8988T (cell line): ENCODE data around the gene GORASP1.

Experiments used
- DNase-seq: peaks from one replicate; pipeline ENCODE4 v3.0.0; 2011

Gene GORASP1

DNA sequence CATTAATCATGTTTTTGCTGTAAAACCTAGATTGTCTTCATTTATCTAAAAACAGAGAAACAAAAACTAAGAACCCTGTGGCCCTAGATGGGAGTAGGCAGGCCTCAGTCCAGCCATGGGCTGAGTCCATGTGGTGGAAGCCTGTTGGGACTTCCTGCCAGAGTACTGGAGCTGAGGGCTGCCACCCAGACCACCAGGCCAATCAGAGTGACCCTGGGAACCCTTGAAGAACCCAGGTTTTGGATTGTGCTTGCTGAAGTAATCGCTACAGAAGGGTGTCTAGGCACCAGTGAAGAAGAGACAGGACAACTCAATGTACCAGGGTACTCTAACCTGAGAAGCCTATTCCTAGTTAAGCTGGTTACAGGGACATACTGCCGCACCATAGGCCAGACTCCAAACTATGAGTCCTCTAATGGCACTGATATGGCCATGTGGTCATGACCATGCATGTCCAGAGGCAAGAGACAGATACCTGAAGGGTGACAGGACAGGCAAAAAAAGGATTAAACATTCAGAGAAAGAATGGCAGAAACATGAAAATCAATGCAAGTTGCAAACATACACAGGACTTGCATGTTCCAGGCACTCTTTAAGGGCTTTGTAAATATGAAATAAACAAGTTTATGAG lies 33.0 kb upstream of the GORASP1 start:
- no peak for DNase-seq

DNA sequence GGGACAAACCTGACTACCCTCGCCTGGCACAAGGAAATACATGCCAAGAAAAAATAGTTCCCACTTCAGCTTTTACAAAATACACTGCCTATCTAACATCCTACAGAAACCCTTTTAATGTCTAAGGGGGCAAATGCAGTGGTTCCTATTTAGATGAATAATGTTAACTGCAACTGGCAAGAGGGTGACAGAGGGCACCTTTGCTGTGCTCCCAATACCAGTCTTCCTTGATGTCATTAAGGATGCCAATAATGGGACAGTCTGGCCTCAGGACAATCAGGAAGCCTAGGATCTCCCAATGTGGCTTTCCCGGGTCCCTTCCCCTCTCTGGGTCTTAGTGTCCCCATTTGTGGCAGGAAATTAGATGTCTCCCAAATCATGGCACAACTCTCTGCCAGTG lies 32.0 kb upstream of the GORASP1 start:
- DNase-seq = no peak

DNA sequence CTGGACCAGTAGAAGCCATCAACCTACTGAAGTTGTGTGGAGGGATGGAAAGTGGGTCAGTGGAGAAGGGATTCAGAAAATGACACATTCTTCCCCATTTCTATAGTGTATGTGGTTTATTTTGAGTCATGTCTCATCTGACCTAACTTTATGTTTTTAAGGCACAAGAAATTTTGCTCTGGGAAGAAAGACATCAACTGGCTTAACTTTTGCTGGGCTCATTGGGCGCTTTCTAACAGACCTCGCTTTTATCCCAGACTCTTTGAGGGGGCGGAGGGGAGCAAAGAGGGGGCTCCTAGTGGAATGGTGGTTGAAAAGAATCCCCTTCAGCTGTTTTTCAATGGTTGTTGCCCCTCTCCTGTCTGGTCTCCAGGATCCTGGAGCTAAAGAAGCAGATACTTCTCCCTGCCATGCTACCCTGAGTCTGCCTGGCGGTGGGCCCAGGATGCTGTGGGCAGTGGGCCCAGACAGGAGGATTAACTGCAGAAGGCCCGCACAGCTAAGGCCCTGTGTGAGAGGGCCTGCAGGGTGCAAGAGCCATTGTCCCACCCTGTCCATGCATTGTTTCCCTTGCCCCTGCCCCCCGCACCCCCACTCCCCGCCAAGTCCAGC lies 31.5 kb upstream of the GORASP1 start:
- no peak for DNase-seq

DNA sequence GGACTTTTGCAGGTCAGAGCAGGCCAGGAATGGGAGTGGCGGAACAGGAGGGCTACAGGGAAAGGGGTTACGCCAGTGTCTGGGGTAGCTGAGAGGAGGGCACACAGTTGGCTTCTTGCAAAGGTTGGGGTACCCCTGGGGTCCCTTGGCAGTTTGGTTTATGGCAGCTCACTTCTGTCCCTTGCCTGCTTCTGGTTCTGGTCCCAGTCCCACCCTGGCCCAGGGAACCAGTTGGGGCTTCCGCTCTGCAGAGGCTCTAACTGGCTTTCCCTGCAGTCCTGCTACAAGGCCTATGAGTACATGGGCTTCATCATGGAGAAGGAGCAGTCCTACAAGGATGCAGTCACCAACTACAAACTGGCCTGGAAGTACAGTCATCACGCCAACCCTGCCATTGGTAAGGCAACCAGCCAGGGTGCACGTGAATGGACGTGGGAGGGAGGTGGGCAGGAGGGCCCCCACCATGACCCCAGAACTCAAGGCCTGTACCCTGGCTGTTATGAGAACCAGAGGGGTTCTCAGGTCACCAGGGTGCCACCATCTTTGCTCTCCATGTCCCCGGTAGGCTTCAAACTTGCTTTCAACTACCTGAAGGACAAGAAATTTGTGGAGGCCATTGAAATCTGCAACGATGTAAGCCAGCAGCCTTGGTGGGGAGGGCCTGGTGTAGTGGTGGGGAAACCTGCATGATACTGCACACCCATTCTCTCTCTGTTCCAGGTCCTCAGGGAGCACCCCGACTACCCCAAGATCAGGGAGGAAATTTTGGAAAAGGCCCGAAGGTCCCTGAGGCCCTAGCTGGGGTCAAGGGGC lies 30.8 kb upstream of the GORASP1 start:
- no peak for DNase-seq

DNA sequence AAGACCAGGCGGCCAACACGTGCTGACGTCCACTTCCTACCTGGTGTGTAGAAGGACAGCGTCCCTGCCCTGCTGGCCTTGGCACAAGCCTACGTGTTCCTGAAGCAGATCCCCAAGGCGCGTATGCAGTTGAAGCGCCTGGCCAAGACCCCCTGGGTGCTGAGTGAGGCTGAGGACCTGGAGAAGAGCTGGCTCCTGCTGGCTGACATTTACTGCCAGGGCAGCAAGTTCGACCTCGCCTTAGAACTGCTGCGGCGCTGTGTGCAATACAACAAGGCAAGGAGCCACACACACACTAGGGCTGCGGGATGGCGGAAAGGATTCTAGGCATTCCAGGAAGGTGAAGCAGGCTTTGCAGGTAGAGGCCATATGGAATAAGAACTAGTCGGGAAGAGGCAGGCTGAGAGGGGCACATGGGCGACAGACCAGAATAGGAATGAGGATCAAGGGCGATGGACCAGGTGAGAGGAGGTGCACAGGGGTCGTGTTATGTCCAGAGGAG lies 30.1 kb upstream of the GORASP1 start:
- DNase-seq = no peak

DNA sequence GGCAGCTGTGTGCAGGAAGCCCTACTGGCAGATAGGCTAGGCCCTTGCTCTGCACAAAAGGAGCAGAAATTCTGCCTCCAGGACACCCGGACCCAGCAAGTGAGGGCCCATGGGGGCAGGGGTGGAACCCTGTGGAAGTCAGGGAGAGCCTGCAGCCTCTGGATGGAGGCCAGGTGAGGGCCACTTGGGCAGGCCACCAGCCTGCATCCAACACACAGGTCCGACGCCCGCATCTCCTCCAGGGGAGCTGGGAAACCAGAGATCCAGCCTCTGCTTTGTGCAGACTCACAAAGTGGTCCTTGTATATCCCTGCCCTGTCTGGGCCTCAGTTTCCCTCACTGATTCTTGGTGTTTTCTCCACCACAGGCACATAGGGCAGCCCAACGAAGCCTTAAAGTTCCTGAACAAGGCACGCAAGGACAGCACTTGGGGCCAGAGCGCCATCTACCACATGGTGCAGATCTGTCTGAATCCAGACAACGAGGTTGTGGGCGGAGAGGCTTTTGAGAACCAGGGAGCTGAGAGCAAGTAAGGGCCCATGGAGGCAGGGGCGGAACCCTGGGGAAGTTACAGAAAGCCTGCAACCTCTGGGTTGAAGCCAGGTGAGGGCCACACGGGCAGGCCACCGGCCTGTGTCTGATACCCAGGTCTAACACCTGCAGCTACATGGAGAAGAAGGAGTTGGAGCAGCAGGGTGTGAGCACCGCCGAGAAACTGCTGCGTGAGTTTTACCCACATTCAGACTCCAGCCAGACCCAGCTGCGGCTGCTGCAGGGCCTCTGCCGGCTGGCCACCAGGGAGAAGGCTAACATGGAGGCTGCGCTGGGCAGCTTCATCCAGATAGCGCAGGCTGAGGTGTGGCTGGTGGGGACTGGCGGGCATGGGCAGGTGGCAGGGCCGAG lies 29.4 kb upstream of the GORASP1 start:
- DNase-seq = no peak

DNA sequence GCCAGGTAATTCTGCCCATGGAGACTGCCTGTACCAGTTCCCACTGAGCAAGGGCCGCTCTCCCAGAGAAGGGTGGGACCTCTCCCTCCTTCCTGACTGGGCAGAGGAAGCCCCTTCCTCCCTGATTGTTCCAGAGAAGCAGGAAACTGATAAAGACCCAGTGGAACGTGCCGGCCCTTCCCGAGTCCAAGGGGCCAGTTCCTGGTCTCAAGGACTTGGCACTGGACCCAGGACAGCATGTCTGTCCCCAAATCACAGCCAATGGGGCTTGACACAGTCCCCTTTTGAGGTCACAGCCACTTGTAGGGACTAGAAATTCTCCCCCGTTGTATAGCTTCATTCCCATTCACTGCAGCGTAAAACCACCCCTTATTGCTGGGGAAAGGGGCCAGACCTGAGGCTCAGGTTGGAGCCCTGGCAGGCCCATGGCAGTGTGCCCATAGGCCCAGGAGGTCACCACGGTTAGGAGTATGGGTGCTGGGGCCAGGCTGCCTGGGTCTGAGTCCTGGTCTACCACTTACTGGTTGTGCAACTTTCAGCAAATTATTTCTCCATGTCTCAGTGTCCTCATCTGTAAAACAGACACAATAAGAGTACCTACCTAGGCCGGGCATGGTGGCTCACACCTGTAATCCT lies 27.9 kb upstream of the GORASP1 start:
- DNase-seq = no peak

DNA sequence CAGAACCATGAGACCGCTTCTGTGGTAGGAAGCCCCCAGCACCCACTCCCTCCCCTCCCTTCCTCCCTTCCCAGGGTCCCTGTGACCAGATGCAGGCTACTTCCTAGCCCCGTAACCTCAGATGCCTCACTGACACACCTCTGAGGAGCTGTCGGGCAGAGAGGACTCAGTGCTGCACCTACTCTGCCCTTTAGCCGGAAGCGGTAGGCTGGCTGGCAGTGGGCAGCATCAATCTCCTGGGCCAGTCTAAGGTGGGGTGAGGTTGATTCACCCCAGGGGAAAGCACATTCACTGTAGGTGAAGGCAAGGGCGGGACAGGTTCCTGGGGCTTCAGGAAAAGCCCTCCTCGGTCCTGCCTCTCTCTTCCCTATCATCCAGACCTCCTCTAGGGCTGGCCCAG lies 26.9 kb upstream of the GORASP1 start:
- DNase-seq = no peak

DNA sequence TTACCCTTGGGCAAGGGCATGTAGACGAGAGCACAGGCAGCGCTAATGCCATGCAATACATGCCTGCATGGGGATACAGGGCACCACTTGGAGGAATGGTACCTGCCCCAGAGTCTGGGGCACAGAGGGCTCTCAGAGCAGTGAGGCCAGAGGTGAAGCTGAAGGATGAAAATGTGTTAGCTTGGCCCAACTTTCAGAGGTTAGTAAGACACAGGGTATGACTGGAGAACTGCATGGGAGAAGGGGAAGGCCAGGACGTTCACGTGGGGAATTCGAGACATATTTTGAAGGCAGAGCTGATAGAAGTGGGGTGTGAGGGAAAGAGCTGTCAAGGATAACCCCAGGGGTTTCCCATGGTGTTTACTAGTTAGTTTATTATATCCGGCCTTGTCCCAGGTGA lies 26.4 kb upstream of the GORASP1 start:
- no peak for DNase-seq

DNA sequence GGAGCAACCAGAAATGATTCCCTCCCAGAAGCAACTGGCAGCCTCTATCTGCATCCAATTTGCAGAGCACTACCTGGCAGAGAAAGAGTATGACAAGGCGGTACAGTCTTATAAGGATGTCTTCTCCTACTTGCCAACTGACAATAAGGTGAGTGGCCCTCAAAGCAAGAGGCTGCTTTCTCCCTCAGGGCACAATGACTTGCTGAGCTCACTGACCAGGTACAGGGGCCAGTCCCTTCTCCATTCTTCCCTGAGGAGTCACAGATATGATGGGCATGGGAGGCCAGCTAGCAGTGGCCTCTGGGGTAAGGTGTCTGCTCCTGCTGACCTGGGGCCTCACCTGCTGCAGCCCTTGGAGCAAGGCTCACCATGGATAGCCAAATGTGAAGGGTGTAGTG lies 25.7 kb upstream of the GORASP1 start:
- DNase-seq = no peak

DNA sequence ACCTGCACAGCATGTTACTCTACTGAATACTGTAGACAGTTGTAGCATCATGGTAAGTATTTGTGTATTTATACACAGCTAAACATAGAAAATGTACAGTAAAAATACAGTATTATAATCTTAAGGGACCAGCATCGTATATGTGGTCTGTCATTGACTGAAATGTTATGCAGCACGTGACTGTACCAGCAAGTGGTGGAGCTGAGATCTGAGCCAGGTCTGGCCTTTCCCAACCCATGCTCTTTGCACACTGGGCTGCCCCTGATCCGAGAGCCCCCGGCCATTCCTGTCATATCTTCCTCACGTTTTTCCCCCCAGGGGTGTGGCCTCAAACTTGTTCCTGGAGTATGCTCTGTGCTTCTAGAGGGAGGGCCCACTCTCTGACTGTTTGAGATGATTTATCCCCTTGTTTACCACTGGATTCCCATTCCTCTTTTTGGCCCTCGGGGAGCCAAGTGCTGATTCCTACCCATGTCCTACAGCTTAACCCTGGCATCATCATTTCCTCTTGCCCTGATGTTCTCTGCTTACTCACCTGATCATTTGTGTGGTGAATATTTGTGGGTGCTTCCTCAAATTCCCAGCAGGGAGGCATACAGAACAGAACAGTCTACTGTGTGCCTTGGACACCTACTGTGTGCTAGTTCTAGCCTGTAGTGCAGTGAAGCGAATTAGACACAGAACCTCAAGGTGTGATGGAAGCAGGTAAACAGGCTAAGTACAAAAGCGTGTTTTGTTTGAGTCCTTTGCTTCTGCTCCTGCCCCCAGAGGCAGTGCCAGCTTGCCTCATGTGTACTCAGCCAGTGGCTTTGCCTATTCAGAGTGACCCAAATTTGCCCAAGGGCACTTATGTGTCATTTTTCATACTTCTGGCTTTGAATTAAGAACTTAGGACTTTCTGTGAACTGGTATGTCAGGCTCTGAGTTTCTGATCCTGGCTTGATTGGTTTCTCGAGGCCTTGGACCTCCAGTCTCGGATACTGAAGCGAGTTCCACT lies 25.0 kb upstream of the GORASP1 start:
- DNase-seq = no peak

DNA sequence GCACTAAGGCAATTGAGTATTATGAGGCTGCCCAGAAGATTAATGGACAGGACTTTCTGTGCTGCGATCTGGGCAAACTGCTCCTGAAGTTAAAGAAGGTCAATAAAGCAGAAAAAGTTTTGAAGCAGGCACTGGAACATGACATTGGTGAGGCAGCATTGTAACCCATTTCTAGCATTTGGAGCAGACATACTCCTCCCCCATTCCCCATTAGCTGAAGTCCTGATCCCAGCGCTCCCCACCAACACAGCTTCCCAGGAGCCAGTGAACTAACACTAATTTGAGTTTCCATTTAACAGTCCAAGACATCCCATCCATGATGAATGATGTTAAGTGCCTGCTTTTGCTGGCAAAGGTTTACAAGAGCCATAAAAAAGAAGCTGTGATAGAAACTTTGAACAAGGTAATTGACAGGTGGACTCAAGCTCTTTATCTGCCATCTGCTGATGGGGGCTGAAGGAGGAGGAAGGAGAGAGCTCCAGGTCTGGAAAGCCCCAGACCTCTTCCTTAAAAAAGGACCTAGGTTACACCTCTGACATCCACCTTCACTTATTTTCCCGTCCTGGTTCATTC lies 23.4 kb upstream of the GORASP1 start:
- DNase-seq = no peak

DNA sequence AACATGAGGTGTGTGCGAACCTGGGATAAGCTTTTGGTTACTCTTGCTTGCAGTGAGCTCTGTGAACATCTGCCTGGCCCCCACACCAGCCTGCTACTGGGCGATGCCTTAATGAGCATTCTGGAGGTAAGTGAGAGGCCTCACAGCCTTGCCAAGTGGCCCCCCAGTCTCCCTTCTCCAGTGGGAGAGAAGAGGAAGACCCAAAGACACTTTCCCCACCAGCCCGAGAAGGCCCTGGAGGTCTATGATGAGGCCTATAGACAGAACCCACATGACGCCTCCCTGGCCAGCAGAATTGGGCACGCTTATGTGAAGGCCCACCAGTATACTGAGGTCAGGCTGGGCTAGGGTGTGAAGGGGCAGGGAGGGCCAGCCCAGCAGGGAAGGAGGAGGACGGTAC lies 22.6 kb upstream of the GORASP1 start:
- no peak for DNase-seq

DNA sequence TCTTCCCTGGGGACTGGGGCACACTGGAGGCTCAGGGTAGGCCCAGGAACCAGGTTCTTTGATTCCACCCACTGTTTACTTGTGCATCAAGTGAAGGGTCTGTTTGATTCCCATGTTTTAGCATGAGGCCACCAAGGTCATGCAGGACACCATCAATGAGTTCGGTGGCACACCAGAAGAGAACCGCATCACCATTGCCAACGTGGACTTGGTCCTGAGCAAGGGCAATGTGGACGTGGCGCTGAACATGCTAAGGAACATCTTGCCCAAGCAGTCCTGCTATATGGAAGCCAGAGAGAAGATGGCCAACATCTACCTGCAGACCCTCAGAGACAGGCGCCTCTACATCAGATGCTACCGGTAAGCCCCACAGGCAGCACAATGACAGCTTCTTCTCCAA lies 21.5 kb upstream of the GORASP1 start:
- DNase-seq = no peak

DNA sequence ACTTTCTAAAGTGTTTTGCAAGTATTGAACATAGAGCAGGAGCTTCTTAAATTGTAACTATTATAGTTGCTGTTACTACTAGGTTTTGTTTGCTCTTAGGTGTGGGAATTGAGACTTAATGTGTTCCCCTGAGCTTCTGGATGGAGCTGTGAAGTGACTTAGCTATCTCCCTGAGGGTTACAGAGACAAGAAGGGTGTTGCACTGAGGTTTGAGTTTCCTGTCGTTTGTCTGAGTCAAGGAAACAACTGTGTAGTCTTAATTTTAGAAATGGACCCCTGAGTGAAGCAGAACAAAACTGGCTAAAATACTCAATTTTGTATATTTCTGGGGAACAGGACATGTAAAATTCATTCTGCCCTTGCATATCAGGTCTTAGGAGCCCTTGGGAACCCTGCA lies 20.5 kb upstream of the GORASP1 start:
- no peak for DNase-seq

DNA sequence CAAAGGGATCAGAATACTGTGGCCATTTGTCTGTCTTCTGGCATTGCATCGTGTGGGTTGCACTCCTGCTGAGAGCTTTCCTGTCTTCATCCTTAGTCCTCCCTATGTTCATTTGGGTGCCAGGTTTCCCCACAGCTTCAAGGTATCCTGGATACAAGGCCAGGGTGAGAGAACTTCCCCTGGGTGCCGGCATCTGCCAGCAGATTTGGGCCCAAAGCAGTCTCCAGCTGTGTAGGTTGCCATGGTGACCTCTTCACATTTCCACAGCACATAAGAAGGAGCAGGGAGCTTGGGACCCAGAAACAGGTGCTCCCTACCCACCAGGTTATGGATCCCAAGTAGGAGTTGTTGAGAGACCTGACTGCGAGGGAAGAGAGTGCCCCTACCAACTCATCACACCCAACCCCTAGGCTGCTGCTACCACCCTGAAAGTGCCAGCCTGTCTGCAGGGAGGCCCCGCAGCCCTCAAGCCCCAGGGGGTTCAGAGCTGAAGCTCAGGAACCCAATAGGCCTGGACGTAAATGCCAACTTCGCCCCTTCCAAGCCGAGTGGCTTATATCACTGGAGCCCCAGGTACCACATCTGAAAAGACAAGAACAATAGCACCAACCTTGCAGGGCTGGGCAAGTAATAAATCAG lies 20.0 kb upstream of the GORASP1 start:
- DNase-seq = no peak

DNA sequence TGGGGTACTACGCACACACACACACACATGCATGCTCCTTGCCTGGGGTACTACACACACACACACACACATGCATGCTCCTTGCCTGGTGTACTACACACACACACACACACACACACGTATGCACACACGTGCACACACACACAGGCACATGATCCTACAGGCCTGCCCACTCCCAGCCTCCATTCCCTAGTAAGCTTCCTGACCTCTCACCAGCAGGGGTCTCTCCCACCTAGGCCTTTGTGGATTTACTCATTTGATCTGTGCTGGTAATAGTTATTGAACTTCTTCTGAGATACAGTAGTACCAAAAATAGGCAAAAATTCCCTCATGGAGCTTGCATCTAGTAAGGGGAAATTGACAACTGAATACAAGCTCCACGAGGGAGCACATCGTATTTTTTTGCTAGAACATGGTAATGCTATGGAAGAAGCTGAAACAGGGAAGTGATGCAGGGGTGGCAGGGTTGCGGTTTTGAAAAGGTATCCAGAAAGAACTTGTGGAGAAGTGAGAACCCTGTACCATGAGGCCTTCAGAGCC lies 19.2 kb upstream of the GORASP1 start:
- no peak for DNase-seq

DNA sequence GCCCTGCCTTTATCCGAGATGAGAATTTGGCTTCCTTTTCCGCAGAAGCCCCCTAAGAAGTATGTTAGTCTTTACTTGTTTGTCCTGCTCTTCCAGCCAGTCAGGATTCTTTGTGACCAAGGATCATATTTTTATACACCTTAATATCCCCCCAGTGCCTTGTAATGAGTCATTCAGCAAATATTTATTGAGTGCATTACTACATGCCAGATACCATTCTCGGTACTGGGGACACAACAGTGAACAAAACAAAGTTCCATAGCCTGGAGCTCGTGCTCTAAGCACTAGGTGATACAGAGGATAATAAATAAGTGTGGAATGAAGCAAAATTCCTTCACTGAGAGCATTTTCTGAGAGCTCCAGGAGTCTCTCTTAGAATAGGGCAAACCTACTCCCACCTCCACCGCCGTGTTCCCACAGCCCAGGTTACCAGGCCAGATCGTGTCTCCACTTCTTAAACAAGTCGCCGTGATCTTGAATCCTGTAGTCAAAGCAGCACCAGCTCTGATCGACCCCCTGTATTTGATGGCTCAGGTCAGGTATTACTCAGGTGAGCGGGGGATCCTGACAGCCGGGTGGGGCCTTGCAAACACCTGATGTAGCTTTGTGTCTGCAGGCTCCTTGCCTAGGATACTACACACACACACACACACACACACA lies 18.5 kb upstream of the GORASP1 start:
- no peak for DNase-seq
